Neural cell (in vitro differentiated cells): ENCODE results near the gene MRPS27. TPM values are rescaled to one million over a fixed set of nuclear protein-coding genes. Genes with fewer than 3 reads are reported as not detected.

ENCODE experiments used
- H2AFZ ChIP-seq: fragments of 200-600, 300-800 bp; sonication (generic), shearing (Covaris generic); 2 replicates; pipeline ENCODE4 v1.6.0; 2014; ENCODE audit warnings: low read depth, mild to moderate bottlenecking, antibody characterized with exemption, low read length, moderate library complexity
- H3F3A ChIP-seq: fragments of 200-600 bp; shearing (Covaris generic); 2 replicates; pipeline ENCODE4 v1.6.1; 2016; ENCODE audit warnings: mild to moderate bottlenecking, moderate library complexity, mixed read lengths, antibody characterized with exemption, low read length; ENCODE audit not compliant: insufficient read depth, poor library complexity, severe bottlenecking
- H3K27ac ChIP-seq: fragments of 200-600, 300-800 bp; sonication (generic), shearing (Covaris generic); 2 replicates; pipeline ENCODE4 v1.5.1; 2014; ENCODE audit warnings: mild to moderate bottlenecking, low read length, moderate library complexity
- H3K27me3 ChIP-seq: fragments of 300-800, 200-600 bp; sonication (generic), shearing (Covaris generic); 2 replicates; pipeline ENCODE4 v1.6.0; 2014; ENCODE audit warnings: mild to moderate bottlenecking, low read depth, low read length, moderate library complexity; ENCODE audit not compliant: insufficient read depth
- H3K36me3 ChIP-seq: fragments of 300-800, 200-600 bp; sonication (generic), shearing (Covaris generic); 2 replicates; pipeline ENCODE4 v1.5.1; 2014; ENCODE audit warnings: mild to moderate bottlenecking, antibody characterized with exemption, low read length, moderate library complexity; ENCODE audit not compliant: insufficient read depth
- H3K4me2 ChIP-seq: fragments of 300-800, 200-600 bp; sonication (generic), shearing (Covaris generic); 2 replicates; pipeline ENCODE4 v1.6.0; 2014; ENCODE audit warnings: mild to moderate bottlenecking, low read length
- H3K4me3 ChIP-seq: fragments of 300-800, 200-600 bp; sonication (generic), shearing (Covaris generic); 2 replicates; pipeline ENCODE4 v1.5.1; 2014; ENCODE audit warnings: mild to moderate bottlenecking, low read length, moderate library complexity
- H3K79me2 ChIP-seq: fragments of 200-600 bp; shearing (Covaris generic); replicated peaks from 2 replicates; pipeline ENCODE4 v1.6.0; 2014; ENCODE audit warnings: mild to moderate bottlenecking, low read length, moderate library complexity; ENCODE audit not compliant: insufficient read depth
- H3K9ac ChIP-seq: fragments of 300-800, 200-600 bp; sonication (generic), shearing (Covaris generic); 2 replicates; pipeline ENCODE4 v1.6.1; 2016; ENCODE audit warnings: mild to moderate bottlenecking, low read length, mixed read lengths
- H3K9me2 ChIP-seq: fragments of 200-600 bp; shearing (Covaris generic); 2 replicates; pipeline ENCODE4 v1.6.1; 2016; ENCODE audit warnings: mild to moderate bottlenecking, low read length, mixed read lengths; ENCODE audit not compliant: insufficient read depth
- H3K9me3 ChIP-seq: fragments of 200-600, 300-800 bp; sonication (generic), shearing (Covaris generic); 2 replicates; pipeline ENCODE4 v1.6.1; 2016; ENCODE audit warnings: mild to moderate bottlenecking, mixed run types, low read length, moderate library complexity, mixed read lengths
- H4K20me1 ChIP-seq: fragments of 200-600 bp; shearing (Covaris generic); 2 replicates; pipeline ENCODE4 v1.6.1; 2016; ENCODE audit warnings: mild to moderate bottlenecking, mixed run types; ENCODE audit not compliant: insufficient read depth
- CTCF ChIP-seq: fragments of 450-650 bp; IDR thresholded peaks from 2 replicates; pipeline ENCODE4 v1.5.1; 2014; ENCODE audit warnings: antibody characterized with exemption, mild to moderate bottlenecking, moderate library complexity; ENCODE audit not compliant: poor library complexity, severe bottlenecking
- EP300 ChIP-seq: fragments of 450-650 bp; conservative IDR thresholded peaks from 2 replicates; pipeline ENCODE4 v1.6.1; 2014; ENCODE audit warnings: antibody characterized with exemption, mild to moderate bottlenecking, moderate library complexity; ENCODE audit not compliant: poor library complexity, severe bottlenecking
- EZH2 ChIP-seq: fragments of 200-600, 300-800 bp; shearing (Covaris generic), sonication (generic); IDR thresholded peaks from 2 replicates; pipeline ENCODE4 v1.6.1; 2014; ENCODE audit warnings: antibody characterized with exemption, low read length, borderline replicate concordance, mild to moderate bottlenecking; ENCODE audit not compliant: insufficient read depth, poor library complexity, severe bottlenecking
- MXI1 ChIP-seq: fragments of 450-650 bp; conservative IDR thresholded peaks from 2 replicates; pipeline ENCODE4 v1.6.1; 2014; ENCODE audit warnings: antibody characterized with exemption, mild to moderate bottlenecking; ENCODE audit not compliant: poor library complexity, severe bottlenecking
- POLR2AphosphoS5 ChIP-seq: IDR thresholded peaks from 2 replicates; pipeline ENCODE4 v1.6.1; 2012
- RAD21 ChIP-seq: fragments of 450-650 bp; conservative IDR thresholded peaks from 2 replicates; pipeline ENCODE4 v1.6.1; 2014; ENCODE audit warnings: antibody characterized with exemption, mild to moderate bottlenecking, moderate library complexity
- REST ChIP-seq: IDR thresholded peaks from 2 replicates; pipeline ENCODE4 v1.6.1; 2012; ENCODE audit warnings: borderline replicate concordance
- SMC3 ChIP-seq: fragments of 450-650 bp; conservative IDR thresholded peaks from 2 replicates; pipeline ENCODE4 v1.6.1; 2014; ENCODE audit warnings: antibody characterized with exemption, mild to moderate bottlenecking, moderate library complexity; ENCODE audit not compliant: poor library complexity
- TAF1 ChIP-seq: IDR thresholded peaks from 2 replicates; pipeline ENCODE4 v1.6.1; 2012; ENCODE audit warnings: low read depth
- polyA plus RNA-seq: library from polyadenylated mRNA; depleted of rRNA; stranded (reverse); fragments of >200 nt; gene quantifications from 2 replicates; pipeline ENCODE4 v1.2.3, GENCODE V29; 2014

MRPS27 gene
- polyA plus RNA-seq, 1 donor from 2014 or later = 36.7 TPM

- Histone ChIP-seq H3K27ac (no peak overlapping the region), H3K9me2 (no peaks in the 10 kb centered on the region), H2AFZ (no peak overlapping the region), H3K9ac (no peak overlapping the region), H3F3A (no peaks in the 10 kb centered on the region), H3K36me3 (no peaks in the 10 kb centered on the region), H3K4me3 (no peak overlapping the region), H3K79me2 (no peaks in the 10 kb centered on the region), H3K9me3 (no peaks in the 10 kb centered on the region), H3K4me2 (no peak overlapping the region), H3K27me3 (no peaks in the 10 kb centered on the region), H4K20me1 (no peaks in the 10 kb centered on the region)
- TF ChIP-seq RAD21 (no peak), EP300 (no peak), REST (no peak), POLR2AphosphoS5 (no peak), EZH2 (no peak), TAF1 (no peak), SMC3 (no peak), MXI1 (no peak), CTCF (no peak)
Observed at GRCh38 chr5:72216756-72217155, 103.3 kb downstream of the MRPS27 start.

GRCh38 chr5:72214168-72214567 is 105.9 kb downstream of the MRPS27 start:
- Histone ChIP-seq H3K27me3 (no peaks in the 10 kb centered on the region), H3K27ac (no peak overlapping the region)

More at GRCh38 chr5:72214168-72214567, 105.9 kb downstream of the MRPS27 start:
- no peaks in the 10 kb centered on the region for H3K9me2 ChIP-seq
- H3K9ac ChIP-seq = no peak overlapping the region
- H3K79me2 ChIP-seq = peaks cover 6% of the 10 kb centered on the region
- TF ChIP-seq POLR2AphosphoS5 (no peak), EZH2 (no peak), SMC3 (no peak)
- no peak overlapping the region for H3K4me2 ChIP-seq
- no peak overlapping the region for H3K4me3 ChIP-seq
- H3K9me3 ChIP-seq = no peaks in the 10 kb centered on the region
- H3K36me3 ChIP-seq = no peaks in the 10 kb centered on the region
- H2AFZ ChIP-seq = no peak overlapping the region
- no peaks in the 10 kb centered on the region for H4K20me1 ChIP-seq
- peaks cover 2% of the 10 kb centered on the region for H3F3A ChIP-seq
